WTC11 (cell line): Measurements from ENCODE around the gene VAV2. TPM values are rescaled to one million over a fixed set of nuclear protein-coding genes. Genes with fewer than 3 reads are reported as not detected.
A peak's percentile ranks its signal among the peaks of the same experiment; 100 is the strongest.

Source experiments
- ATAC-seq: fragments of 200-7000 bp; cut with Tn5 transposase; 2 replicates; pipeline ENCODE4 v1.10.0; 2021; ENCODE audit warnings: mild to moderate bottlenecking, moderate library complexity
- CTCF ChIA-PET: fragments of 300-600 bp; sonication (Branson Sonifier 250); formaldehyde crosslinking; loops from one replicate; lab custom pipeline; 2021; ENCODE audit warnings: antibody characterized with exemption; lab: Charles Lee
- POLR2A ChIA-PET: fragments of 350-600 bp; sonication (Branson Sonifier 250); formaldehyde crosslinking; loops from one replicate; lab custom pipeline; 2021; ENCODE audit warnings: antibody characterized with exemption; lab: Charles Lee
- DNase-seq: peaks from one replicate; pipeline ENCODE4 v3.0.0; 2021; ENCODE audit warnings: low spot score
- H3K27ac Mint-ChIP-seq: 2 replicates; pipeline ENCODE4 v1.8.0; 2021; ENCODE audit warnings: mixed read lengths
- H3K27me3 Mint-ChIP-seq: 2 replicates; pipeline ENCODE4 v1.8.0; 2021; ENCODE audit warnings: low read depth, mild to moderate bottlenecking, moderate library complexity, mixed read lengths
- H3K36me3 Mint-ChIP-seq: 2 replicates; pipeline ENCODE4 v1.8.0; 2021; ENCODE audit warnings: mixed read lengths
- H3K4me1 Mint-ChIP-seq: 2 replicates; pipeline ENCODE4 v1.8.0; 2022; ENCODE audit warnings: mixed read lengths
- H3K4me3 Mint-ChIP-seq: 2 replicates; pipeline ENCODE4 v1.8.0; 2021; ENCODE audit warnings: mild to moderate bottlenecking, moderate library complexity, mixed read lengths
- H3K9me3 Mint-ChIP-seq: 2 replicates; pipeline ENCODE4 v1.8.0; 2021; ENCODE audit warnings: mixed read lengths
- ATF1 ChIP-seq: sonication (generic); formaldehyde crosslinking; IDR thresholded peaks from 2 replicates; pipeline ENCODE4 v1.8.1; 2023; ENCODE audit warnings: mild to moderate bottlenecking, moderate library complexity, missing genetic modification reagents
- ATF3 ChIP-seq: sonication (generic); formaldehyde crosslinking; conservative IDR thresholded peaks from 2 replicates; pipeline ENCODE4 v1.8.1; 2022; ENCODE audit warnings: mild to moderate bottlenecking, missing genetic modification reagents
- CREM ChIP-seq: sonication (generic); formaldehyde crosslinking; IDR thresholded peaks from 2 replicates; pipeline ENCODE4 v1.8.1; 2022; ENCODE audit warnings: mild to moderate bottlenecking, missing genetic modification reagents, moderate library complexity
- ELF4 ChIP-seq: sonication (generic); formaldehyde crosslinking; IDR thresholded peaks from 2 replicates; pipeline ENCODE4 v1.8.1; 2022; ENCODE audit warnings: low read depth, mild to moderate bottlenecking, moderate library complexity, missing genetic modification reagents
- ESRRA ChIP-seq: sonication (generic); formaldehyde crosslinking; IDR thresholded peaks from 2 replicates; pipeline ENCODE4 v1.8.1; 2022; ENCODE audit warnings: mild to moderate bottlenecking, missing genetic modification reagents, borderline replicate concordance
- GABPB1 ChIP-seq: sonication (generic); formaldehyde crosslinking; IDR thresholded peaks from 2 replicates; pipeline ENCODE4 v1.8.1; 2023; ENCODE audit warnings: mild to moderate bottlenecking, missing genetic modification reagents
- GTF2I ChIP-seq: fragments of 250-450 bp; sonication (Bioruptor Pico); conservative IDR thresholded peaks from 2 replicates; pipeline ENCODE4 v1.4.0; 2021; ENCODE audit warnings: mild to moderate bottlenecking
- NFYB ChIP-seq: sonication (generic); formaldehyde crosslinking; conservative IDR thresholded peaks from 2 replicates; pipeline ENCODE4 v1.8.0; 2022; ENCODE audit warnings: low read depth, missing genetic modification reagents
- NR3C1 ChIP-seq: sonication (generic); formaldehyde crosslinking; conservative IDR thresholded peaks from 2 replicates; pipeline ENCODE4 v1.8.1; 2023; ENCODE audit warnings: low read depth, mild to moderate bottlenecking, missing genetic modification reagents
- RELA ChIP-seq: sonication (generic); formaldehyde crosslinking; IDR thresholded peaks from 2 replicates; pipeline ENCODE4 v1.8.1; 2022; ENCODE audit warnings: missing genetic modification reagents, mild to moderate bottlenecking, borderline replicate concordance
- STAT6 ChIP-seq: sonication (generic); formaldehyde crosslinking; conservative IDR thresholded peaks from 2 replicates; pipeline ENCODE4 v1.8.1; 2023; ENCODE audit warnings: mild to moderate bottlenecking, low read depth, missing genetic modification reagents, moderate library complexity
- TCF7 ChIP-seq: sonication (generic); formaldehyde crosslinking; IDR thresholded peaks from 2 replicates; pipeline ENCODE4 v1.8.0; 2022; ENCODE audit warnings: mild to moderate bottlenecking, low read depth, missing genetic modification reagents, moderate library complexity
- TP53 ChIP-seq: sonication (generic); formaldehyde crosslinking; IDR thresholded peaks from 2 replicates; pipeline ENCODE4 v1.8.1; 2023; ENCODE audit warnings: mild to moderate bottlenecking, missing genetic modification reagents
- USF2 ChIP-seq: sonication (generic); formaldehyde crosslinking; IDR thresholded peaks from 2 replicates; pipeline ENCODE4 v1.8.1; 2023; ENCODE audit warnings: mild to moderate bottlenecking, missing genetic modification reagents, moderate library complexity
- ZBTB43 ChIP-seq: sonication (generic); formaldehyde crosslinking; IDR thresholded peaks from 2 replicates; pipeline ENCODE4 v1.8.1; 2023; ENCODE audit warnings: mild to moderate bottlenecking, missing genetic modification reagents
- ZNF317 ChIP-seq: sonication (generic); formaldehyde crosslinking; IDR thresholded peaks from 2 replicates; pipeline ENCODE4 v1.8.1; 2023; ENCODE audit warnings: low read depth, mild to moderate bottlenecking, moderate library complexity, missing genetic modification reagents, borderline replicate concordance
- ZNF396 ChIP-seq: fragments of 250-450 bp; sonication (Bioruptor Pico); IDR thresholded peaks from 2 replicates; pipeline ENCODE4 v1.8.0; 2021; ENCODE audit warnings: mild to moderate bottlenecking, moderate library complexity, borderline replicate concordance
- ZNF423 ChIP-seq: fragments of 250-450 bp; sonication (Bioruptor Pico); IDR thresholded peaks from 2 replicates; pipeline ENCODE4 v2.1.2; 2022; ENCODE audit warnings: mild to moderate bottlenecking, moderate library complexity
- ZNF425 ChIP-seq: fragments of 250-450 bp; sonication (Bioruptor Pico); conservative IDR thresholded peaks from 2 replicates; pipeline ENCODE4 v1.9.0; 2021; ENCODE audit warnings: mild to moderate bottlenecking
- total RNA-seq: library from RNA; stranded (reverse); gene quantifications from 3 replicates; pipeline ENCODE4 v1.2.3, GENCODE V29; 2021

The VAV2 gene
- total RNA-seq, 1 experiment from 2014 or later, result 39.7 TPM

- TF ChIP-seq ESRRA (no peak), GABPB1 (no peak), ZBTB43 (CRISPR knock-in tag) (no peak), GTF2I (CRISPR knock-in tag) (no peak), RELA (no peak), ZNF423 (CRISPR knock-in tag) (no peak), NR3C1 (CRISPR knock-in tag) (no peak), STAT6 (CRISPR knock-in tag) (no peak), NFYB (CRISPR knock-in tag) (no peak), TCF7 (CRISPR knock-in tag) (no peak), ZNF425 (CRISPR knock-in tag) (no peak), USF2 (CRISPR knock-in tag) (no peak)
- Mint-ChIP-seq H3K36me3 (no peaks in the 10 kb centered on the region), H3K9me3 (no peaks in the 10 kb centered on the region), H3K27me3 (no peaks in the 10 kb centered on the region), H3K4me3 (no peak overlapping the region), H3K4me1 (peaks cover 19% of the 10 kb centered on the region), H3K27ac (no peak overlapping the region)
- CTCF ChIA-PET, result interaction anchor here (1.5 to 1.9 kb wide), 2 partner anchors 25 to 239 kb away, joined by 4 to 6 read pairs; no protein-coding TSS in a partner anchor
- no peak for ATAC-seq
- POLR2A ChIA-PET, result interaction anchor here (1.1 kb wide), 1 partner anchor 26 kb away, joined by 3 read pairs; no protein-coding TSS in a partner anchor
- no peak for DNase-seq
These were observed 10.6 kb downstream of the VAV2 start for GRCh38 chr9:133981589-133981957.

GRCh38 chr9:133980864-133981588, 11.1 kb downstream of the VAV2 start:
- no peak overlapping the region for H3K4me3 Mint-ChIP-seq
- no peaks in the 10 kb centered on the region for H3K9me3 Mint-ChIP-seq
- ChIA-PET POLR2A (interaction anchor here (1.1 kb wide), 1 partner anchor 26 kb away, joined by 3 read pairs; no protein-coding TSS in a partner anchor), CTCF (interaction anchor here (0.6 to 1.9 kb wide), 4 partner anchors 25 to 388 kb away, joined by 3 to 6 read pairs (median 4); no protein-coding TSS in a partner anchor)
- DNase-seq (peak; percentile 8), ATAC-seq (no peak)
- H3K27me3 Mint-ChIP-seq, result no peaks in the 10 kb centered on the region
- peak overlapping the region; percentile 24 for H3K27ac Mint-ChIP-seq
- peaks cover 13% of the 10 kb centered on the region for H3K4me1 Mint-ChIP-seq
- H3K36me3 Mint-ChIP-seq, result no peaks in the 10 kb centered on the region
- TF ChIP-seq ATF1 (CRISPR knock-in tag), result no peak
- no peak for TF ChIP-seq TP53 (CRISPR knock-in tag)
- no peak for TF ChIP-seq ZNF317 (CRISPR knock-in tag)
- no peak for TF ChIP-seq ZNF396
- no peak for TF ChIP-seq ATF3
- TF ChIP-seq ELF4 (CRISPR knock-in tag), result no peak
- no peak for TF ChIP-seq ESRRA
- TF ChIP-seq CREM (CRISPR knock-in tag), result no peak
- no peak for TF ChIP-seq STAT6 (CRISPR knock-in tag)
